Progenitor cell of endocrine pancreas (in vitro differentiated cells): ENCODE data around the gene G6PC3. TPM values are rescaled to one million over a fixed set of nuclear protein-coding genes. Genes with fewer than 3 reads are reported as not detected.

Experiments used
- DNase-seq: peaks from one replicate; pipeline ENCODE4 v3.0.0; 2021; ENCODE audit warnings: low spot score; ENCODE audit not compliant: unreplicated experiment
- H3K27ac Mint-ChIP-seq: 2 replicates; pipeline ENCODE4 v1.8.0; 2021; ENCODE audit warnings: mild to moderate bottlenecking, moderate library complexity, mixed read lengths
- H3K27me3 Mint-ChIP-seq: 2 replicates; pipeline ENCODE4 v1.8.0; 2021; ENCODE audit warnings: mixed read lengths
- H3K36me3 Mint-ChIP-seq: 2 replicates; pipeline ENCODE4 v1.8.0; 2022; ENCODE audit warnings: mixed read lengths; ENCODE audit not compliant: insufficient read depth
- H3K4me1 Mint-ChIP-seq: 2 replicates; pipeline ENCODE4 v1.8.0; 2021; ENCODE audit warnings: low read depth, mixed read lengths
- H3K4me3 Mint-ChIP-seq: 2 replicates; pipeline ENCODE4 v1.8.0; 2021; ENCODE audit warnings: low read depth, mild to moderate bottlenecking, moderate library complexity, mixed read lengths
- H3K9me3 Mint-ChIP-seq: 2 replicates; pipeline ENCODE4 v1.8.0; 2021; ENCODE audit warnings: low read depth, mixed read lengths
- CTCF ChIP-seq: fragments of 200-600 bp; sonication (generic); IDR thresholded peaks from one replicate; pipeline ENCODE4 v1.5.0; 2021; ENCODE audit warnings: antibody characterized with exemption, mild to moderate bottlenecking; ENCODE audit not compliant: unreplicated experiment
- total RNA-seq: library from RNA; stranded (reverse); gene quantifications from 2 replicates; pipeline ENCODE4 v1.2.1, GENCODE V29; 2021

The G6PC3 gene
- total RNA-seq, 1 donor from 2014 or later: 58.7 TPM

- H3K9me3 Mint-ChIP-seq: no peaks in the 10 kb centered on the region
- no peak for DNase-seq
- no peaks in the 10 kb centered on the region for H3K27me3 Mint-ChIP-seq
- peaks cover 2% of the 10 kb centered on the region for H3K36me3 Mint-ChIP-seq
- TF ChIP-seq CTCF: no peak
- H3K4me1 Mint-ChIP-seq: peaks cover 2% of the 10 kb centered on the region
- H3K4me3 Mint-ChIP-seq: no peak overlapping the region
- no peak overlapping the region for H3K27ac Mint-ChIP-seq
Observed at GRCh38 chr17:44113868-44114840, 43.6 kb downstream of the G6PC3 start.

- H3K27ac Mint-ChIP-seq: peak overlapping the region; percentile 62
- peaks cover 2% of the 10 kb centered on the region for H3K36me3 Mint-ChIP-seq
- no peaks in the 10 kb centered on the region for H3K27me3 Mint-ChIP-seq
- H3K4me3 Mint-ChIP-seq: no peak overlapping the region
- TF ChIP-seq CTCF: peak; percentile 63
- no peaks in the 10 kb centered on the region for H3K9me3 Mint-ChIP-seq
- H3K4me1 Mint-ChIP-seq: peaks cover 2% of the 10 kb centered on the region
- DNase-seq: peak; percentile 27
Observed at GRCh38 chr17:44115585-44116415, 45.3 kb downstream of the G6PC3 start.

- Mint-ChIP-seq H3K36me3 (peaks cover 2% of the 10 kb centered on the region), H3K4me3 (no peak overlapping the region), H3K27me3 (no peaks in the 10 kb centered on the region), H3K9me3 (no peaks in the 10 kb centered on the region), H3K4me1 (peaks cover 8% of the 10 kb centered on the region), H3K27ac (no peak overlapping the region)
- no peak for DNase-seq
- no peak for TF ChIP-seq CTCF
Observed at GRCh38 chr17:44117351-44117750, 46.8 kb downstream of the G6PC3 start.

GRCh38 chr17:44118427-44119050, 48.0 kb downstream of the G6PC3 start:
- DNase-seq: no peak
- Mint-ChIP-seq H3K27me3 (no peaks in the 10 kb centered on the region), H3K27ac (peak overlapping the region; percentile 39), H3K9me3 (no peaks in the 10 kb centered on the region), H3K4me1 (peaks cover 11% of the 10 kb centered on the region), H3K4me3 (no peak overlapping the region), H3K36me3 (no peaks in the 10 kb centered on the region)
- no peak for TF ChIP-seq CTCF

- H3K9me3 Mint-ChIP-seq: no peaks in the 10 kb centered on the region
- no peak for DNase-seq
- H3K4me3 Mint-ChIP-seq: no peak overlapping the region
- H3K36me3 Mint-ChIP-seq: no peaks in the 10 kb centered on the region
- H3K27me3 Mint-ChIP-seq: no peaks in the 10 kb centered on the region
- H3K4me1 Mint-ChIP-seq: peaks cover 13% of the 10 kb centered on the region
- no peak for TF ChIP-seq CTCF
- no peak overlapping the region for H3K27ac Mint-ChIP-seq
Observed at GRCh38 chr17:44119062-44119461, 48.5 kb downstream of the G6PC3 start.
